PC-9 (cell line): Measurements from ENCODE around the gene SRGAP1.

ENCODE experiments used
- CTCF ChIP-seq: fragments of 200-600 bp; sonication (generic); conservative IDR thresholded peaks from 2 replicates; pipeline ENCODE4 v1.6.1; 2017; ENCODE audit warnings: mixed run types, antibody characterized with exemption, mild to moderate bottlenecking, moderate library complexity
- EZH2 ChIP-seq: fragments of 200-600 bp; sonication (generic); IDR thresholded peaks from 2 replicates; pipeline ENCODE4 v1.8.0; 2017; ENCODE audit warnings: antibody characterized with exemption, low read depth

- TF ChIP-seq CTCF: no peak
- no peak for TF ChIP-seq EZH2
These were observed 333.6 kb downstream of the SRGAP1 start for GRCh38 chr12:64178122-64178521.
